ENCODE data around the gene LRRC3. TPM values are rescaled to one million over a fixed set of nuclear protein-coding genes. Genes with fewer than 3 reads are reported as not detected.
"Not testable (repeated sequence)": the region's sequence is repeated elsewhere in the genome, so short reads cannot be mapped to it uniquely, and the experiment has no call there.

LRRC3 gene
- total RNA-seq, 1 donor from 2014 or later = not detected

- DNase-seq (ENCODE audit: low read depth) = peak; percentile 41
Observed at GRCh38 chr21:44495611-44496563, 40.6 kb downstream of the LRRC3 start.

- peak; percentile 17 for DNase-seq (ENCODE audit: low read depth)
Observed at GRCh38 chr21:44496564-44497550, 41.5 kb downstream of the LRRC3 start.

GRCh38 chr21:44497703-44498126, 42.4 kb downstream of the LRRC3 start:
- no peak for DNase-seq (ENCODE audit: low read depth)

- DNase-seq (ENCODE audit: low read depth) = no peak
Observed at GRCh38 chr21:44498280-44499210, 43.2 kb downstream of the LRRC3 start.

- no peak for DNase-seq (ENCODE audit: low read depth)
Observed at GRCh38 chr21:44499211-44499560, 43.9 kb downstream of the LRRC3 start.

- DNase-seq (ENCODE audit: low read depth) = no peak
Observed at GRCh38 chr21:44499631-44500030, 44.3 kb downstream of the LRRC3 start.

- no peak for DNase-seq (ENCODE audit: low read depth)
Observed at GRCh38 chr21:44500111-44500510, 44.8 kb downstream of the LRRC3 start.

GRCh38 chr21:44502171-44502958, 47.1 kb downstream of the LRRC3 start:
- no peak for DNase-seq (ENCODE audit: low read depth)

- DNase-seq (ENCODE audit: low read depth) = not testable (repeated sequence)
Observed at GRCh38 chr21:44503006-44503889, 47.9 kb downstream of the LRRC3 start.

- no peak for DNase-seq (ENCODE audit: low read depth)
Observed at GRCh38 chr21:44503901-44504399, 48.6 kb downstream of the LRRC3 start.

GRCh38 chr21:44505673-44506278, 50.5 kb downstream of the LRRC3 start:
- no peak for DNase-seq (ENCODE audit: low read depth)

- no peak for DNase-seq (ENCODE audit: low read depth)
Observed at GRCh38 chr21:44506279-44507255, 51.3 kb downstream of the LRRC3 start.

- DNase-seq (ENCODE audit: low read depth) = no peak
Observed at GRCh38 chr21:44507673-44508425, 52.5 kb downstream of the LRRC3 start.

- DNase-seq (ENCODE audit: low read depth) = no peak
Observed at GRCh38 chr21:44508426-44508710, 53.1 kb downstream of the LRRC3 start.

- DNase-seq (ENCODE audit: low read depth) = no peak
Observed at GRCh38 chr21:44508711-44509445, 53.6 kb downstream of the LRRC3 start.

GRCh38 chr21:44509539-44509938, 54.2 kb downstream of the LRRC3 start:
- peak; percentile 45 for DNase-seq (ENCODE audit: low read depth)
